Measurements from ENCODE around the gene DYSF. TPM values are rescaled to one million over a fixed set of nuclear protein-coding genes. Genes with fewer than 3 reads are reported as not detected.

The DYSF gene
- total RNA-seq, 4 donors from 2014 or later = 4.2 to 26.6 (median 16.2) TPM

DNA sequence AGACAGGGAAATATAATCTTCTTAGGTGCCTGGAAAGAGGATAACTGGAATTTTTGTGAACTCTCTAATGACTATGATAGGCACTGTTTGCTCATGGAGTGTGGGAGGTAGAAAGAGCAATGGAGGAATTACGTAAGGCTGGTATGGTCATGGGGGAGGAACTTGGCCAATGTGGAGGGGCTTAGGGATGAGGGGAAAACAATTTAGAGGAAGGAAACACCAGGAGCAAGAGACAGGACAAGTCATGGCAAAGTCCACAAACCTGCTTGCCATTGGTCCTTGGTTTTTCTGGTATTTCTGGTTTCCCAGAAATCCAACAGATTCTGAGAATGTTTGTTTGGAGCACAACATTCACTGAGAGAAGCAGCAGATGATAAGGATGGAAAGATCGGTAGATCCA, 274.2 kb downstream of the DYSF start:
- TF ChIP-seq, protein P1, sequence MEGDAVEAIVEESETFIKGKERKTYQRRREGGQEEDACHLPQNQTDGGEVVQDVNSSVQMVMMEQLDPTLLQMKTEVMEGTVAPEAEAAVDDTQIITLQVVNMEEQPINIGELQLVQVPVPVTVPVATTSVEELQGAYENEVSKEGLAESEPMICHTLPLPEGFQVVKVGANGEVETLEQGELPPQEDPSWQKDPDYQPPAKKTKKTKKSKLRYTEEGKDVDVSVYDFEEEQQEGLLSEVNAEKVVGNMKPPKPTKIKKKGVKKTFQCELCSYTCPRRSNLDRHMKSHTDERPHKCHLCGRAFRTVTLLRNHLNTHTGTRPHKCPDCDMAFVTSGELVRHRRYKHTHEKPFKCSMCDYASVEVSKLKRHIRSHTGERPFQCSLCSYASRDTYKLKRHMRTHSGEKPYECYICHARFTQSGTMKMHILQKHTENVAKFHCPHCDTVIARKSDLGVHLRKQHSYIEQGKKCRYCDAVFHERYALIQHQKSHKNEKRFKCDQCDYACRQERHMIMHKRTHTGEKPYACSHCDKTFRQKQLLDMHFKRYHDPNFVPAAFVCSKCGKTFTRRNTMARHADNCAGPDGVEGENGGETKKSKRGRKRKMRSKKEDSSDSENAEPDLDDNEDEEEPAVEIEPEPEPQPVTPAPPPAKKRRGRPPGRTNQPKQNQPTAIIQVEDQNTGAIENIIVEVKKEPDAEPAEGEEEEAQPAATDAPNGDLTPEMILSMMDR (IDR thresholded peaks at IDR 0.05; ENCODE audit: low read depth) = no peak

DNA sequence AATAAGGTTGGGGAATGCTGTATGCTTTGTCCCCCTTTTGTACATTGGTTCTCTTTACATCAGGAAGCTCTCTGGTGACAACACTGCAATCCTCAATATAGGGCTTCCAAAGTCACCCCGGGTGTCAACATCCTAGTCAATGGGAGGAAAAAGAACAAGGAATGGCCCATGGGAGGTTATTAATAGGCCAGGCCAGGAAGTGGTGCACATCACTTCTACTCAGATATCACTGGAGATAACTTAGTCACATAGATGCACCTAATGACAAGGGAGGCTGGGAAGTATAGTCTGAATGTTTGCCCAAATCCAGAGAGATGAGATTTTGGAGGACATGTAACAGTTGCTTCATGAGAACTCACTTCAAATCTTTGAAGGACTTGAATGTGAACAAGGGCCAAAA, 274.7 kb downstream of the DYSF start:
- TF ChIP-seq, protein P1 (IDR thresholded peaks at IDR 0.05; ENCODE audit: low read depth) = no peak

DNA sequence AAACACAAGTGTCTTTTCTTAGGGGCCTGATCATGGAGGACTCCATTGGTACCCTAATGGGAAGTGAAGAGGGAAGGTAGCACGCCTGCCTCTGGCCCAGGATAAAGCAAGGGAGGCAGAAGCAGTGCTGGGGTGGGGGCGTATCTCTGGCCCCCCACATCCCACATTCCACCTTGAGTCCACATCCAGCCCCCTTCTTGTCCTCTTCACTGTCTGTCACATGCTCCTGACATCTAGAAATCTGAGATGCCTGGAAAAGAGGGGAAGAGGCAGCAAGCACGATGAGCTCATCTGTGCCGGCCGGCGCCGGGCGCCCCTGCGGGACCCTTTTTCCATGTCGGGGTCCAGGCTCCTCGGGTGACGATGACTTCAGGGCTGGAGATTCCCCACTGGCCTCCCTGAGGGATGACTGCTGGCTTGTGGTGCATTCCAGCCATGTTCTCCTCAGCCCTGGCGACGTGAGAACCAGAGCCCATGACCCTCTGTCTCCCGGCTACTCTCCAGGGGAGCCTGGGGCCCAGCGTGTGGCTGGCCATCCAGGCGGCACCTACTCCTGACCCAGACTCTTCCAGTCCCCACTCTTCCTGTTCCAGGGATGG, 277.5 kb downstream of the DYSF start:
- TF ChIP-seq, protein P1 (IDR thresholded peaks at IDR 0.05; ENCODE audit: low read depth) = no peak

- TF ChIP-seq, protein P1 (IDR thresholded peaks at IDR 0.05; ENCODE audit: low read depth) = no peak
Measured at GRCh38 chr2:71734620-71735019, 281.3 kb downstream of the DYSF start.

DNA sequence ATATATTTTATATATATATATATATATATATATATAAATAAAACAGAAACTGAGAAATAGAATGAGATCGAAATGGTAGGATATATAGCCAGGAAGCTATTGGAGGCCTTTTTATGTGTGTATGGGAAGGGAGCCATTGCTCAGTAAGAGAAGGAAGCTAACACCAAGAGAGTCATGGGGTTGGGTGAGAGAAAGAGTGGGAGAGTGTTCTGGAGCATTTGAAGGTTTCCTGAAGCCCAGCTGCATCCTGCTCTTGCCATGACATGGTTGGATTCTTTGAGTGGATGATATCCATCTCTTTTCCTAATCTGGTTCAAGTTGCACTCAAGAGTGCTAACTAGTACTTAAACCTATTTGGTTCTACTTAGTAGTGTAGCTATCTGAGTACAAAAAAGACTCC, 282.3 kb downstream of the DYSF start:
- TF ChIP-seq, protein P1 (IDR thresholded peaks at IDR 0.05; ENCODE audit: low read depth) = no peak

Other genes starting within 250 kb of the DYSF start
- 1 to 10 TPM; 4.4 to 7.0 (median 5.4) TPM for gene PAIP2B, start 226.5 kb upstream of the DYSF start, total RNA-seq
- 100 to 1,000 TPM; 191 to 233 (median 215) TPM for gene ZNF638, start 121.8 kb upstream of the DYSF start, total RNA-seq

Data from subcutaneous adipose tissue (tissue), 4 donors.